ENCODE measurements around the gene HSPG2. TPM values are rescaled to one million over a fixed set of nuclear protein-coding genes. Genes with fewer than 3 reads are reported as not detected.
A peak's percentile ranks its signal among the peaks of the same experiment; 100 is the strongest.

The HSPG2 gene
- total and polyA plus RNA-seq, 2 of the 8 experiments (the other 6 are each of a cell fraction or from before 2014, with no cell fraction given): 17.8 to 111 TPM

DNA sequence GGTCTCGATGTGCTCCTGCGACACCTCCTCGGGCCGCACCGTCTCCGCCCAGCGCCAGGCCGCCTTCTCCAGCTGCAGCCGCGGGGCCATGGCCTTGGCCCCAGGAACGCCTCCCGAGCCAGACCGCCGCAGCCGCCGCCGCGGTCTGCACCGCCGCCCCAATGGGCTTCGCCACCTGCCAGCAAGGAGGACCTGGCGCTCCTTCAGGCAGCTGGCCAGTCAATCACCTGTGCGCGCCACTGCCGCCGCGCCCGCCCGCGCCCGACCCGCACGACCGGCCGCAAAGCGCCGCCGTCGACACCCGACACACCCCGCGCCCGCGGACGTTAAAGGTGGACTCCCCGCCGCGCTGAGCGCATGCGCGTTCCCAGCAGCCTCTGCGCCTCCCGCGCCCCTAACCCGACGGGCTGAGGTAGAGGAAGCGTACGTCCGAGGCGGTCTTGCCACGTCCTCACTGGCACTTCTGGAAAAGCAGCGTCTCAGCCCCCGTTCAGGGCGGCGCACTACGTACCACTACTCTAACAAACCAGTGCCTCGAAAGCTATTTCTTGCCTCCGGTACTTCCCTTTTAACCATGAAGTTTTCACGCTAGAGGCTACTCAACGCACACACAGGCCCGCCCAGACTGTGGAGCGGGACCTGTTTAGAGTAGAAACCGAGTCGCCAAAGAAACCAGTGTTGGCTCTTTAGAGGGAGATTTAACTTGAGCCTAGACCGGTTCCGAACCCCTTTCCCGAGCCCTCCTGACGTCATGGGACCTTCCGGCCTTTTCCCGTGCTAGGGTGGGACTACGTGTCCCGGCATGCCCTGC is 154.0 kb downstream of the HSPG2 start, which contains the start of gene USP48 (continued):
- TF ChIP-seq SP1 (IDR thresholded peaks at IDR 0.05; ENCODE audit: low read depth, low read length) (no peak), NANOG (IDR thresholded peaks at IDR 0.05; ENCODE audit: insufficient read depth, low read depth, low read length, poor library complexity, severe bottlenecking) (no peak), SUZ12 (IDR thresholded peaks at IDR 0.05; ENCODE audit: low read length) (no peak), EP300 (IDR thresholded peaks at IDR 0.05; ENCODE audit: borderline replicate concordance in 1 of 2, low read depth in 2 of 2, low read length in 2 of 2) (no peak), CHD1 (IDR thresholded peaks at IDR 0.05; ENCODE audit: low read depth, low read length) (no peak), HDAC2 (IDR thresholded peaks at IDR 0.05; ENCODE audit: borderline replicate concordance in 1 of 2, low read depth in 2 of 2, low read length in 2 of 2) (0 out of 4 replicates have a peak, but pooled peaks of 1 of the 2 experiments have one; percentile 41), RFX5 (IDR thresholded peaks at IDR 0.05; ENCODE audit: borderline replicate concordance, low read depth, low read length) (no peak), CTBP2 (IDR thresholded peaks at IDR 0.05; ENCODE audit: borderline replicate concordance, insufficient read depth, insufficient read length, low read length) (no peak), POU5F1 (IDR thresholded peaks at IDR 0.05; ENCODE audit: low read depth, low read length) (no peak), SIX5 (IDR thresholded peaks at IDR 0.05; ENCODE audit: low read depth, low read length) (no peak; the same call in 1 of the 2 replicates), YY1 (IDR thresholded peaks at IDR 0.05; ENCODE audit: low read depth, low read length) (no peak; the same call in 1 of the 2 replicates), USF2 (IDR thresholded peaks at IDR 0.05; ENCODE audit: low read length) (0 out of 2 replicates have a peak, but pooled peaks have one; percentile 32), CHD2 (IDR thresholded peaks at IDR 0.05; ENCODE audit: low read length) (no peak; the same call in 1 of the 2 replicates), JUN (IDR thresholded peaks at IDR 0.05; ENCODE audit: low read depth, low read length) (no peak), CBX5 (IDR thresholded peaks at IDR 0.05; ENCODE audit: low read depth, low read length) (no peak), CREB1 (IDR thresholded peaks at IDR 0.05) (peak; percentile 91), POLR2A (IDR thresholded peaks at IDR 0.05; ENCODE audit: control extremely low read depth in 1 of 2, low read depth in 2 of 2, low read length in 2 of 2) (peak; percentile 98), MAFK (IDR thresholded peaks at IDR 0.05; ENCODE audit: low read depth, low read length) (no peak), CEBPB (IDR thresholded peaks at IDR 0.05; ENCODE audit: low read depth, low read length) (no peak), SRF (IDR thresholded peaks at IDR 0.05; ENCODE audit: low read depth, low read length) (no peak), SIRT6 (IDR thresholded peaks at IDR 0.05; ENCODE audit: low read length) (no peak), ATF3 (IDR thresholded peaks at IDR 0.05; ENCODE audit: insufficient read depth, low read depth, low read length) (peak; percentile 61; the same call in 1 of the 2 replicates)
- TF ChIP-seq, protein P1, sequence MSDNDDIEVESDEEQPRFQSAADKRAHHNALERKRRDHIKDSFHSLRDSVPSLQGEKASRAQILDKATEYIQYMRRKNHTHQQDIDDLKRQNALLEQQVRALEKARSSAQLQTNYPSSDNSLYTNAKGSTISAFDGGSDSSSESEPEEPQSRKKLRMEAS (IDR thresholded peaks at IDR 0.05): peak; percentile 76
